Fibroblast of upper back skin (primary cell): Measurements from ENCODE around the gene POU3F1.
"Not testable (repeated sequence)": the region's sequence is repeated elsewhere in the genome, so short reads cannot be mapped to it uniquely, and the experiment has no call there.

ENCODE experiments used
- DNase-seq: peaks from one replicate; pipeline ENCODE4 v3.0.0-alpha.2; 2013

Gene POU3F1

GRCh38 chr1:38046884-38047602 is 450 bp upstream of the POU3F1 start:
- DNase-seq: peak; percentile 80

DNA sequence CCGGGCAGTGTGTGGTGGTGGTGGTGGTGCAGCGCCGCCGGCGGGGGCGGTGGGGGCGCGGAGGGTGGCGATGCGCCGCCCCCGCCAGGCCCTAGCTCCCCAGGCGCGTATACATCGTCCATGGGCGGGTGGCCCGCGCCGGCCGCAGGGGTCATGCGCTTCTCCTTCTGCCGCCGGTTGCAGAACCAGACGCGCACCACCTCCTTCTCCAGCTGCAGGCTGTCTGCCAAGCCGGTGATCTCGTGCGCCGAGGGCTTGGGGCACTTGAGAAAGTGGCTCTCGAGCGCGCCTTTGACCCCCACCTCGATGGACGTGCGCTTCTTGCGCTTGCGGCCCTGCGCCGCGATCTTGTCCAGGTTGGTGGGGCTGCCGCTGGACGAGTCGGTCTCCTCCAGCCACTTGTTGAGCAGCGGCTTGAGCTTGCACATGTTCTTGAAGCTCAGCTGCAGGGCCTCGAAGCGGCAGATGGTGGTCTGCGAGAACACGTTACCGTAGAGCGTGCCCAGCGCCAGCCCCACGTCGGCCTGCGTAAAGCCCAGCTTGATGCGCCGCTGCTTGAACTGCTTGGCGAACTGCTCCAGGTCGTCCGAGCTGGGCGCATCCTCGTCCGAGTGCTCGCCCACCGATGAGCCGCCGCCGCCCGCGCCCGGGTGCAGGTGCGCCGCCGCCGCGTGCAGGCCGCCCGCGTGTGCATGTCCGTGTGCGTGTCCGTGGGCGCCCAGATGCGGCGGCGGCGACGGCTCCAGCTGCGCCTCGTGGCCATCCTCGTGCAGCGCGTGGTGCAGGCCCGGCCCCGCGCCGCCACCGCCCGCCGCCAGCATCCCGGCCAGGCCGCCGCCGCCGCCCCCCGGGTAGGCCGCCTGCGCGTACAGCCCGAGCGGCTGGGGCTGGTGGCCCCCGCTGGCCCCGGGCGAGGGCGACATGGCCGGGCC is 926 bp downstream of the POU3F1 start:
- no peak for DNase-seq

DNA sequence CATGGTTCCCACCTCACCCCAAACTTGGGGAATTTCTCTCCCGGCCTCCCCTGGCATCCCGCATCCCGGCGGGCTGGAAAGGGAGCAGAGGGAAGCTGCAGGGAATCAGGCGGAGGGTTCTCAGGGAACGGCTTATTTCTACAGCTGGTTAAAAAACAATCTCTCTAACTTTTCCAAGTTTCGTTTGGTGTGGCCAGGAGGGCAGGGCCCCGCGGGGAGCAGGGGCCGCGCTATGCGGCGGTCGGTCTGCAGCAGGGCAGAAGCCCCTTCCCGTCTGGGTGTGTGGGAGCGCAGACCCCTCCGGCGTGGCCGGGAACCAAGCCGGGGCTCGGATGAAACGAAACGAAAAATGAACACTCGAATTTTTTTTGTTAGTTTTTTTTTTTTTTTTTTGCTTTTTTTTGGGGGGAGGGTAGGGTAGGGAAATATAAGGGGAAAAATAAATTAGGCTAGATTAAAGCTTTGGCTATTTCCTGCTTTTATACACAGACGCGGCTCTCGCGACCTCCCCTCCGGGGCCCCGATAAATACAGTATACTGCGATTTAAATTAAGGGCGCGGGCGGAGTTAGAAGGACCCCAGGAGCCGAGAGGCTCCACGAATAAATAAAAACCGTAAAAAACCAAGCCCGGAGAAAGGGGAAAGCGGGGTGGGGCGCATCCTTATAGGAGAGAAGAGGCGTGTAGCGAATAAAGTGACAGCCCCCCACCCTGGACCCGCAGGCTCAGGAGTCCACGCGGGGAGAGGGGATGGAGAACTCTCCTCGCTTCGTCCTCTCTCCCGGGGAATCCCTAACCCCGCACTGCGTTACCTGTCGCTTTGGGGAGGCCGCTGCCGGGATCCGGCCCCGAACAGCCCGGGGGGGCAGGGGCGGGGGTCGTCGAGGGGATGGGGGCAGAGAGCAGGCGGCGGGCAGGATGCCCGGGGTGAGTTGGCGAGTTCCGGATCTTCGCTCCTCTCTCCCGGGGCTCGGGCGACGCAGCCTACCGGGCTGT is 2.1 kb downstream of the POU3F1 start:
- DNase-seq: no peak

DNA sequence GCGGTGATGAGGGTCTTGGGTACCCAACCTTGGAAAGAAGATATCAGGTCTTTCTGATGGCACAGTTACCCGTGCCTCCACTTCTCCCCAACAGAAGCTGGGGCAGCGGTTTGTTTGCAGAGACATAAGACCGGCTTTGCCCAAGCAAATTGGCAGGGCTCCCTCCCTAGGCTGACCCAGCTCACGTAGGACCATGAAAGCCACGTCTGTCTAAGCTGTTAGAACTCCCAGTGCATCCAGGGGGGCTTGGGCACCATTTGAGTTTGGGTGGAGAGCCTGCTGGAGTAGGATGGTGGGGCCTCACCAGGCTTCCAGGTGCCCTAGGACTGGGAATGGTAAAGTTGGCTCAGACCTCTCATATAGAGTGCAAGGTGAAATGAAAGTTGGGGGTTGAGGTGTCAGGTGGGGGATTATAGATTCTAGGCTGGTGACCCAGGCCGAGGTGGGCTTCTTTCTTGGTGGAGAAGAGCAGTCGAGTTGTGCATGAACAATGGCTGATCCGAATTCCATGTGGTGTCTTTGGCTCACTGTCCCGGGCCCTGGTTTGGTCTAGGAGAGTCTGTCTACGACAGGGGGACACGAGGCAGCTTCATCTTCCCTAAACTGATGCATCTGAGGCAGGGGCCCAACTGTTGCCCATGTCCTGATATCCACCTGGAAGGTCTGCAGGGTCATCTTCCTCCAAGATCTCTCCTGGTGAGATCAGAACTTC is 3.4 kb downstream of the POU3F1 start:
- DNase-seq: no peak

DNA sequence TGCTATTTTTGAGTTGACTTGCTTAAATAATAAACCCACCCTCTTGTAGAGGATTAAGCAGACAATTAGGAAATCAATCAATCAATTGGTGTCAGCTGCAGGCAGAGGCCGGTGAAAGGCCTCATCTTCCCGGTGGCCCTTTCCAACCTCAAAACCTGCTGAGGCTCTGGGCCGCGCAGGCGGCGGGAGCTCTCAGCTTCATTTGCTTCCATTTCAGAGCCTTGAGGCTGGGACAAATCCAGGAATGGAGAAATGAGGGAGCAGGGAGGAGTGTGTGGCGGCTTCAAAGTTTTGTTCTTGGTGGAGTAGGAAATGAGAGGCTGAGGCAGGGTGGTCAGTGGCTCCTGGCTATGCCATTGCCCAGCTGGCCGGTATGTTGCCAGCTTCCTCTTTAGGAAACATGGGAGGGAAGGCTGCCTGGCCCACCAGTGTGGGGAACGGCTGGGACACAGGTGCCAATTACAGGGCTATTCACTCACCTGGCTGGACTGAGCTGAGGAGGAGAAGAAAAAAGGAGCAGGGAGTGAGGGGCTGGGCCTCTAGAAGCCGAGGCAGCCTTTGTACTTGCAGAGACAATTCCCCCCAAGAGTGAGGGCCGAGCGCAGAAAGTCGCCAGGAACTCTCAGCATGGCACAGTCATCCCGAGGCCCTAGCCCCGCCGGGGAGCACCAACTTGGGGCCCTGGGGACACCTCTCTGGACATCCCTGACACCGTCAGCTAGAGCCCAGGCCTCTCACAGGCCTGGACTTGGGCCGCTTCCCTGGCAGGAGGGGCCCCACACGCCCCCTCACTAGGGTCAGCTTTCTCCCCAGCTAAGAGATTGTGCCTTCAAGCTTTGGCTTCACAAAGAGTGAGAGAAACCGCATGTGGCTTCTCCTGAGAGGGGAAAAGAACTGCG is 4.4 kb downstream of the POU3F1 start:
- no peak for DNase-seq

GRCh38 chr1:38039331-38040088 is 7.1 kb downstream of the POU3F1 start:
- no peak for DNase-seq

- peak; percentile 77 for DNase-seq
Measured at GRCh38 chr1:38038861-38039260, 7.7 kb downstream of the POU3F1 start.

GRCh38 chr1:38037221-38037939 is 9.2 kb downstream of the POU3F1 start:
- no peak for DNase-seq

GRCh38 chr1:38034871-38035270 is 11.7 kb downstream of the POU3F1 start:
- no peak for DNase-seq

- not testable (repeated sequence) for DNase-seq
Measured at GRCh38 chr1:38032992-38033391, 13.6 kb downstream of the POU3F1 start.

GRCh38 chr1:38031513-38031866 is 15.1 kb downstream of the POU3F1 start:
- DNase-seq: no peak

GRCh38 chr1:38030596-38031512 is 15.7 kb downstream of the POU3F1 start:
- DNase-seq: no peak

DNA sequence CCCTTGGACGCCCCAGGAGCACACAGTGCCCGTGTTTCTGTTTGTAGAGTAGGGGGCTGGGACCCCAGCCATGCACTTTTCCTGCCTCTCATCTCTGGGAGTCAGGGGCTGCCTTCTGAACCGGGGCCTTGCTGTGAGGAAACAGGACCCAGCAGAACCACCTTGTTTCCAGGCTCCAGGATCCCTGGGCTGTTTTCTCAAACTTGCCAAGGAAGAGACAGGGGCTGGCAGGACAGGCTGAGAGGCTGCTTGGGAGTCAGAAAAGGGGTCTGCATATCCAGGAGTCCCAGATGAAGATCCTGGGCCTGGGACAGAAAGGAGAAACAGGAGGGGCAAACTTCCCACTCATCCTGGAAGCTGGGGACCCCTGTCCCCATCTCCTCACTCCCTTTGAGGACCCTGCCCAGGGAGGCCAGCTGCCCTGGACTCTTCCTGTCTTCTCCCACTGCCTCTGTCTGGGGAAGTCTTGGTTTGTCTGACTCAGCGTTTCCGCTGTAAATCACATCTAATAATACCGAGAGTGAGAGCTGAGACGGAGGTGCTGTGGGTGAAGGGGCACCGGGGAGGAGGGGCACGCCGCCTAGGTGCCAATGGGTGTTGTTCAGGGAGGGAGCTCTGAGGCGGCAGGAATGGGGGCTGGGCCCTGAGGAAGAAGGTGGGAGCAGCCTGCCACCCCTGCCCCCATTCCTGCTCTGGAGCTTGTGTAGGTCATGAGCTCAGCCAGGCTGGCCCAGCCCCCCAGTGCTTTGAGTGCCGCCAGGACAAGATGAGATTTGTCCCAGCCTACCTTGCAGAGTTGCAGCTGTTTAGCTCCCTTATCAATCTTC is 16.7 kb downstream of the POU3F1 start:
- peak; percentile 80 for DNase-seq

DNA sequence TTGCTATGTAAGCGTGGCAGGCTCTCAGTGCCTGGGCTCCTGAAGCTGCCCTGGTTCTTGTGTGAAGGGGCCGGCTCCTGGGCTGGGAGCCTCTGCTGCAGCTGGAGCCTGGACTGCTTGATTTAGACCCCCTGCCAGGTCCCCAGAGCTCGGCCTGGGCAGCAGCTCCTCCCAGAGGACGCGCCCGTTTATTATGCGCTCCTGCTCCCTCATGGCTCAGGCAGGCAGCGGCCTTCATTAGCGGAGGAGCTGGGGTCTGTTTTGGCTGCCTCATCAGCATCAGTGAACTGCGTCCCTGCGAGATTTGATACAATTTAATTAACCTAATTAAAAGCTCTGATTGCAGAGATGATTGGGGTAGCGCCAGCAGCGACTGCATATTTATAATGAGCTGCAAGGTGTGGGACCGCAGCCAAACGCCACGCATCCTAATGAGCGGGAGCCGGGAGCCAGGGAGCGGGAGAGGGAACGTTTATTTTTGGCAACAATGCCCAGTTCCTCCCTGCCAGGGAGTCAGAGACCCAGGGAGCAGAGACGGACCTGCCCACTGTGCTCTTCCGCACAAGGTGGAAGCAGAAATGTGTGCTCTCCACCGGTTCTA is 17.4 kb downstream of the POU3F1 start:
- DNase-seq: peak; percentile 54

- DNase-seq: no peak
Measured at GRCh38 chr1:38028671-38029070, 17.9 kb downstream of the POU3F1 start.

GRCh38 chr1:38028105-38028591 is 18.4 kb downstream of the POU3F1 start:
- no peak for DNase-seq
